ENCODE measurements around the gene RASGEF1C. TPM values are rescaled to one million over a fixed set of nuclear protein-coding genes. Genes with fewer than 3 reads are reported as not detected.

Gene RASGEF1C
- total RNA-seq, 2 donors from 2014 or later, result 0.09 to 3.1 TPM

DNA sequence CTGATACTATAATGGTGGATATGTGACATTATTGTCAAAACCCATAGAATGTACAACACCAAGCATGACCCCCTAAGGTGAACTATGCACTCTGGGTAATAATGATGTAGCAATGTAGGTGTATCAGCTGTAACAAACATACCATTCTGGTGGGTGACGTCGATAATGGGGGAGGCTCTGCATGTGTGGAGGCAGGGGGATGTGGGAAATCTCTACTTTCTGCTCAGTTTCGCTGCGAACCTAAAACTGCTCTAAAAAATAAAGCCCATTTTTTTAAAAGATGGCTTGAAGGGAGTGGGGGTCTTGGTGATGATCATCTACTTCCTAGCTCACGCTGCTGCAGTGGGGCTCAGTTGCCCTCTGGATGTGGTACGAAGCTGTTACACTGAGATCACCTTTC, 51.1 kb downstream of the RASGEF1C start:
- DNase-seq (ENCODE audit: low spot score), result no peak
- no peak for TF ChIP-seq POLR2A (IDR thresholded peaks at IDR 0.05)
- no peak for TF ChIP-seq CTCF (IDR thresholded peaks at IDR 0.05)
- TF ChIP-seq POLR2AphosphoS5 (IDR thresholded peaks at IDR 0.05), result no peak
- no peaks in the 10 kb centered on the region for H3K27me3 ChIP-seq (replicated peaks; ENCODE audit: insufficient read depth)
- no peaks in the 10 kb centered on the region for H3K9me3 ChIP-seq
- H3K36me3 ChIP-seq, result no peaks in the 10 kb centered on the region
- 94% methylated on average over 6 of the region's 6 CpGs for WGBS
- H3K4me3 ChIP-seq, result no peak overlapping the region
- no peaks in the 10 kb centered on the region for H3K4me1 ChIP-seq (replicated peaks)
- intact Hi-C loops (cut with DNase I), result no loop called here
- no peak overlapping the region for H3K27ac ChIP-seq

- Histone ChIP-seq H3K27me3 (replicated peaks; ENCODE audit: insufficient read depth) (no peaks in the 10 kb centered on the region), H3K9me3 (no peaks in the 10 kb centered on the region), H3K4me3 (no peak overlapping the region), H3K4me1 (replicated peaks) (no peaks in the 10 kb centered on the region), H3K36me3 (no peaks in the 10 kb centered on the region), H3K27ac (no peak overlapping the region)
- 88% methylated on average over 10 of the region's 10 CpGs for WGBS
- intact Hi-C loops (cut with DNase I), result no loop called here
- DNase-seq (ENCODE audit: low spot score), result no peak
- TF ChIP-seq POLR2A (IDR thresholded peaks at IDR 0.05) (no peak), CTCF (IDR thresholded peaks at IDR 0.05) (no peak), POLR2AphosphoS5 (IDR thresholded peaks at IDR 0.05) (no peak)
Measured at GRCh38 chr5:180156141-180156540, 52.9 kb downstream of the RASGEF1C start.

DNA sequence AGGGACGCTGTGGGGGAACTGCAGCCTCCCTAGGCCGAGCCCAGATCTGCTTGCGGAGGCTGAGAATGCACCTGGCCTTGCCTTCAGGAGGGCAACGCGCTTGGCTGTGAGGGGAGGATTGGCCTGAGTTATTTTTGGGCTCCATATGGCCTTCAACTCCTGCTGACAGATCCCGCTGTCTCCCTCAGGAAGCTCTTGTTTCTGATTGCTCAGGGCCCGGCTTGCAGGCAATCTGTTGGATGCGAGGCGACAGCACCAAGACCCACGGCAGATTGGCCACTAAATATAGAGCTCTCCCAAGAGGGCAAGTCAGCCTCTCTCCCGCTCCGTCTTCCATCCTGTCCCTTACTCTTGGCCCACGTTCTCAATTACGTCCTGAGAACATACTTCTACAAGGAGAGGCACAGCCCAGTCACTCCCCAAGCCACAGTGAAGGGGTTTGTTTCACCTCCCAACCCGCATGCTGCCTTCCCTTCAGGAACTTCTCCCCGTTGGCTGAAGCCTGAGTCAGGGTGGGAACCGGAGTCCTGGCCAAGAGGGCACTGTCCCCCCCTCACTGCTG, 53.6 kb downstream of the RASGEF1C start:
- H3K9me3 ChIP-seq, result no peaks in the 10 kb centered on the region
- H3K36me3 ChIP-seq, result no peaks in the 10 kb centered on the region
- H3K27me3 ChIP-seq (replicated peaks; ENCODE audit: insufficient read depth), result no peaks in the 10 kb centered on the region
- no peak for DNase-seq (ENCODE audit: low spot score)
- no peak overlapping the region for H3K27ac ChIP-seq
- WGBS, result 80% methylated on average over 17 of the region's 17 CpGs
- intact Hi-C loops (cut with DNase I), result no loop called here
- H3K4me1 ChIP-seq (replicated peaks), result no peaks in the 10 kb centered on the region
- no peak overlapping the region for H3K4me3 ChIP-seq
- TF ChIP-seq CTCF (IDR thresholded peaks at IDR 0.05) (no peak), POLR2A (IDR thresholded peaks at IDR 0.05) (no peak), POLR2AphosphoS5 (IDR thresholded peaks at IDR 0.05) (no peak)

GRCh38 chr5:180154821-180155364, 54.1 kb downstream of the RASGEF1C start:
- DNase-seq (ENCODE audit: low spot score), result no peak
- H3K27me3 ChIP-seq (replicated peaks; ENCODE audit: insufficient read depth), result no peaks in the 10 kb centered on the region
- TF ChIP-seq CTCF (IDR thresholded peaks at IDR 0.05), result no peak
- no peak for TF ChIP-seq POLR2AphosphoS5 (IDR thresholded peaks at IDR 0.05)
- TF ChIP-seq POLR2A (IDR thresholded peaks at IDR 0.05), result no peak

GRCh38 chr5:180153991-180154390, 55.0 kb downstream of the RASGEF1C start:
- Histone ChIP-seq H3K9me3 (no peaks in the 10 kb centered on the region), H3K4me3 (no peak overlapping the region), H3K36me3 (no peaks in the 10 kb centered on the region), H3K27ac (no peak overlapping the region), H3K4me1 (replicated peaks) (no peaks in the 10 kb centered on the region), H3K27me3 (replicated peaks; ENCODE audit: insufficient read depth) (no peaks in the 10 kb centered on the region)
- DNase-seq (ENCODE audit: low spot score), result no peak
- intact Hi-C loops (cut with DNase I), result no loop called here
- TF ChIP-seq POLR2AphosphoS5 (IDR thresholded peaks at IDR 0.05) (no peak), CTCF (IDR thresholded peaks at IDR 0.05) (no peak), POLR2A (IDR thresholded peaks at IDR 0.05) (no peak)
- WGBS, result 66% methylated on average over 6 of the region's 6 CpGs

More at GRCh38 chr5:180154821-180155364, 54.1 kb downstream of the RASGEF1C start:
- Histone ChIP-seq H3K4me1 (replicated peaks) (no peaks in the 10 kb centered on the region), H3K36me3 (no peaks in the 10 kb centered on the region), H3K4me3 (no peak overlapping the region), H3K27ac (no peak overlapping the region), H3K9me3 (no peaks in the 10 kb centered on the region)
- WGBS, result 97% methylated on average over 5 of the region's 5 CpGs
- intact Hi-C loops (cut with DNase I), result no loop called here

Data from prostate gland (tissue), 2 donors.